SK-N-SH treated with all-trans-retinoic acid at 6 μM for 48 hours (cell line): ENCODE results near the gene WIPF2.

ENCODE experiments used
- GLIS3 ChIP-seq: fragments of 250-450 bp; sonication (Bioruptor Pico); IDR thresholded peaks from 2 replicates; pipeline ENCODE4 v1.5.0; 2020; ENCODE audit warnings: mild to moderate bottlenecking, moderate library complexity
- ISL1 ChIP-seq: fragments of 250-450 bp; sonication (Bioruptor Pico); IDR thresholded peaks from 2 replicates; pipeline ENCODE4 v2.1.2; 2022; ENCODE audit warnings: mild to moderate bottlenecking, moderate library complexity
- TCF4 ChIP-seq: fragments of 250-450 bp; sonication (Bioruptor Pico); IDR thresholded peaks from 2 replicates; pipeline ENCODE4 v1.8.0; 2021; ENCODE audit warnings: mild to moderate bottlenecking, moderate library complexity, borderline replicate concordance
- ZNF8 ChIP-seq: fragments of 450-650 bp; formaldehyde crosslinking; IDR thresholded peaks from 2 replicates; pipeline ENCODE4 v1.5.0; 2020; ENCODE audit warnings: mild to moderate bottlenecking, moderate library complexity
- TF ChIP-seq, protein P1 (sequence below): fragments of 250-450 bp; sonication (Bioruptor Pico); IDR thresholded peaks from 2 replicates; pipeline ENCODE4 v1.8.0; 2020; ENCODE audit warnings: mild to moderate bottlenecking, moderate library complexity, borderline replicate concordance
- TF ChIP-seq, protein P2 (sequence below): fragments of 250-450 bp; sonication (Bioruptor Pico); IDR thresholded peaks from 2 replicates; pipeline ENCODE4 v1.5.0; 2020; ENCODE audit warnings: mild to moderate bottlenecking, moderate library complexity

GRCh38 chr17:40328386-40328766 lies 109.3 kb downstream of the WIPF2 start:
- TF ChIP-seq ZNF8 (CRISPR knock-in tag) (no peak), TCF4 (no peak), GLIS3 (no peak), ISL1 (no peak)
- TF ChIP-seq, protein P1, sequence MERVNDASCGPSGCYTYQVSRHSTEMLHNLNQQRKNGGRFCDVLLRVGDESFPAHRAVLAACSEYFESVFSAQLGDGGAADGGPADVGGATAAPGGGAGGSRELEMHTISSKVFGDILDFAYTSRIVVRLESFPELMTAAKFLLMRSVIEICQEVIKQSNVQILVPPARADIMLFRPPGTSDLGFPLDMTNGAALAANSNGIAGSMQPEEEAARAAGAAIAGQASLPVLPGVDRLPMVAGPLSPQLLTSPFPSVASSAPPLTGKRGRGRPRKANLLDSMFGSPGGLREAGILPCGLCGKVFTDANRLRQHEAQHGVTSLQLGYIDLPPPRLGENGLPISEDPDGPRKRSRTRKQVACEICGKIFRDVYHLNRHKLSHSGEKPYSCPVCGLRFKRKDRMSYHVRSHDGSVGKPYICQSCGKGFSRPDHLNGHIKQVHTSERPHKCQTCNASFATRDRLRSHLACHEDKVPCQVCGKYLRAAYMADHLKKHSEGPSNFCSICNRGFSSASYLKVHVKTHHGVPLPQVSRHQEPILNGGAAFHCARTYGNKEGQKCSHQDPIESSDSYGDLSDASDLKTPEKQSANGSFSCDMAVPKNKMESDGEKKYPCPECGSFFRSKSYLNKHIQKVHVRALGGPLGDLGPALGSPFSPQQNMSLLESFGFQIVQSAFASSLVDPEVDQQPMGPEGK (CRISPR knock-in tag): no peak
- TF ChIP-seq, protein P2, sequence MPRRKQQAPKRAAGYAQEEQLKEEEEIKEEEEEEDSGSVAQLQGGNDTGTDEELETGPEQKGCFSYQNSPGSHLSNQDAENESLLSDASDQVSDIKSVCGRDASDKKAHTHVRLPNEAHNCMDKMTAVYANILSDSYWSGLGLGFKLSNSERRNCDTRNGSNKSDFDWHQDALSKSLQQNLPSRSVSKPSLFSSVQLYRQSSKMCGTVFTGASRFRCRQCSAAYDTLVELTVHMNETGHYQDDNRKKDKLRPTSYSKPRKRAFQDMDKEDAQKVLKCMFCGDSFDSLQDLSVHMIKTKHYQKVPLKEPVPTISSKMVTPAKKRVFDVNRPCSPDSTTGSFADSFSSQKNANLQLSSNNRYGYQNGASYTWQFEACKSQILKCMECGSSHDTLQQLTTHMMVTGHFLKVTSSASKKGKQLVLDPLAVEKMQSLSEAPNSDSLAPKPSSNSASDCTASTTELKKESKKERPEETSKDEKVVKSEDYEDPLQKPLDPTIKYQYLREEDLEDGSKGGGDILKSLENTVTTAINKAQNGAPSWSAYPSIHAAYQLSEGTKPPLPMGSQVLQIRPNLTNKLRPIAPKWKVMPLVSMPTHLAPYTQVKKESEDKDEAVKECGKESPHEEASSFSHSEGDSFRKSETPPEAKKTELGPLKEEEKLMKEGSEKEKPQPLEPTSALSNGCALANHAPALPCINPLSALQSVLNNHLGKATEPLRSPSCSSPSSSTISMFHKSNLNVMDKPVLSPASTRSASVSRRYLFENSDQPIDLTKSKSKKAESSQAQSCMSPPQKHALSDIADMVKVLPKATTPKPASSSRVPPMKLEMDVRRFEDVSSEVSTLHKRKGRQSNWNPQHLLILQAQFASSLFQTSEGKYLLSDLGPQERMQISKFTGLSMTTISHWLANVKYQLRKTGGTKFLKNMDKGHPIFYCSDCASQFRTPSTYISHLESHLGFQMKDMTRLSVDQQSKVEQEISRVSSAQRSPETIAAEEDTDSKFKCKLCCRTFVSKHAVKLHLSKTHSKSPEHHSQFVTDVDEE (CRISPR knock-in tag): no peak
